PC-9 (cell line): ENCODE data around the gene IL1RAP. TPM values are rescaled to one million over a fixed set of nuclear protein-coding genes. Genes with fewer than 3 reads are reported as not detected.

Experiments used
- BruUV-seq: library from RNA; stranded (reverse); fragments of 400-500 nt; replicated peaks from 2 replicates; lab custom pipeline; 2021; lab: Mats Ljungman, UMichigan
- CTCF ChIA-PET: fragments of 300-600 bp; sonication (Branson Sonifier 250); formaldehyde crosslinking; loops from one replicate; lab custom pipeline; 2022; ENCODE audit warnings: antibody characterized with exemption; lab: Charles Lee
- POLR2A ChIA-PET: fragments of 300-600 bp; sonication (Branson Sonifier 250); formaldehyde crosslinking; loops from one replicate; lab custom pipeline; 2022; ENCODE audit warnings: antibody characterized with exemption; ENCODE audit not compliant: unreplicated experiment; lab: Charles Lee
- DNase-seq, 2 experiments: peaks; one replicate each; pipeline versions ENCODE4 v3.0.0 to v3.0.0-alpha.2; 2015 to 2022; ENCODE audit warnings: mixed read lengths in 1 of 2
- H2AFZ ChIP-seq: fragments of 200-600 bp; sonication (generic); 2 replicates; pipeline ENCODE4 v1.8.1; 2017; ENCODE audit warnings: antibody characterized with exemption
- H3F3A ChIP-seq: fragments of 200-600 bp; sonication (generic); 2 replicates; pipeline ENCODE4 v1.8.1; 2017; ENCODE audit warnings: antibody characterized with exemption, mild to moderate bottlenecking, low read depth; ENCODE audit not compliant: insufficient read depth
- H3K27ac ChIP-seq: fragments of 200-600 bp; sonication (generic); 2 replicates; pipeline ENCODE4 v1.6.1; 2016; ENCODE audit warnings: mixed run types
- H3K27me3 ChIP-seq: fragments of 200-600 bp; sonication (generic); 2 replicates; pipeline ENCODE4 v1.6.1; 2016; ENCODE audit warnings: low read depth, mixed run types; ENCODE audit not compliant: insufficient read depth
- H3K36me3 ChIP-seq: fragments of 200-600 bp; sonication (generic); 2 replicates; pipeline ENCODE4 v1.6.1; 2016; ENCODE audit warnings: low read depth, mixed run types
- H3K4me1 ChIP-seq: fragments of 200-600 bp; sonication (generic); replicated peaks from 2 replicates; pipeline ENCODE4 v1.6.1; 2016; ENCODE audit warnings: mixed run types; ENCODE audit not compliant: insufficient read depth
- H3K4me2 ChIP-seq: fragments of 200-600 bp; sonication (generic); 2 replicates; pipeline ENCODE4 v1.6.1; 2017; ENCODE audit warnings: mixed run types
- H3K4me3 ChIP-seq: fragments of 200-600 bp; sonication (generic); 2 replicates; pipeline ENCODE4 v1.6.1; 2016; ENCODE audit warnings: mixed run types
- H3K79me2 ChIP-seq: fragments of 200-600 bp; sonication (generic); 2 replicates; pipeline ENCODE4 v1.6.1; 2017; ENCODE audit warnings: low read depth, mixed run types
- H3K9me2 ChIP-seq: fragments of 200-600 bp; sonication (generic); 2 replicates; pipeline ENCODE4 v1.8.1; 2017; ENCODE audit warnings: mild to moderate bottlenecking; ENCODE audit not compliant: insufficient read depth
- H3K9me3 ChIP-seq: fragments of 200-600 bp; sonication (generic); 2 replicates; pipeline ENCODE4 v1.8.1; 2016; ENCODE audit warnings: low read depth; ENCODE audit not compliant: insufficient read depth
- H4K20me1 ChIP-seq: fragments of 200-600 bp; sonication (generic); 2 replicates; pipeline ENCODE4 v1.8.1; 2017; ENCODE audit not compliant: insufficient read depth
- CTCF ChIP-seq: fragments of 200-600 bp; sonication (generic); conservative IDR thresholded peaks from 2 replicates; pipeline ENCODE4 v1.6.1; 2017; ENCODE audit warnings: mixed run types, antibody characterized with exemption, mild to moderate bottlenecking, moderate library complexity
- EZH2 ChIP-seq: fragments of 200-600 bp; sonication (generic); IDR thresholded peaks from 2 replicates; pipeline ENCODE4 v1.8.0; 2017; ENCODE audit warnings: antibody characterized with exemption, low read depth
- intact Hi-C: fragments of 100-400 bp; cut with micrococcal nuclease; formaldehyde crosslinking; loops from one replicate; pipeline ENCODE4 v1.10.0; 2022; ENCODE audit not compliant: unreplicated experiment
- total RNA-seq: library from RNA; stranded (reverse); gene quantifications from 2 replicates; pipeline ENCODE4 v1.2.3, GENCODE V29; 2021

IL1RAP gene
- total RNA-seq, 1 experiment from 2014 or later, result 13.3 TPM

- no peak overlapping the region for H3K4me3 ChIP-seq
These were observed 42.5 kb downstream of the IL1RAP start for GRCh38 chr3:190556351-190556750.

GRCh38 chr3:190557296-190557695 is 43.4 kb downstream of the IL1RAP start:
- Histone ChIP-seq H3K4me3 (no peak overlapping the region), H3K9me3 (peaks cover 4% of the 10 kb centered on the region; the same call in 1 of the 2 replicates), H3F3A (no peaks in the 10 kb centered on the region), H3K4me1 (peaks cover 8% of the 10 kb centered on the region; the same call in 1 of the 2 replicates), H3K27ac (no peak overlapping the region), H3K27me3 (no peaks in the 10 kb centered on the region), H3K36me3 (no peaks in the 10 kb centered on the region), H3K4me2 (no peak overlapping the region), H2AFZ (no peak overlapping the region), H3K79me2 (no peaks in the 10 kb centered on the region), H3K9me2 (no peaks in the 10 kb centered on the region), H4K20me1 (no peaks in the 10 kb centered on the region)
- ChIA-PET POLR2A (no interaction called here), CTCF (interaction anchor here (0.6 kb wide), 2 partner anchors 43 to 235 kb away, joined by 3 to 4 read pairs; partner anchors contain the start of gene CLDN1)
- intact Hi-C loops, result no loop called here
- BruUV-seq, result no TSS peak
- DNase-seq, result no peak
- TF ChIP-seq CTCF (no peak), EZH2 (no peak)

More at GRCh38 chr3:190556351-190556750, 42.5 kb downstream of the IL1RAP start:
- Histone ChIP-seq H3K9me3 (no peaks in the 10 kb centered on the region), H3K79me2 (no peaks in the 10 kb centered on the region), H3F3A (no peaks in the 10 kb centered on the region), H2AFZ (no peak overlapping the region), H3K27ac (no peak overlapping the region), H3K4me2 (no peak overlapping the region), H4K20me1 (no peaks in the 10 kb centered on the region), H3K4me1 (peaks cover 8% of the 10 kb centered on the region; the same call in 1 of the 2 replicates), H3K9me2 (no peaks in the 10 kb centered on the region), H3K36me3 (no peaks in the 10 kb centered on the region), H3K27me3 (no peaks in the 10 kb centered on the region)
- TF ChIP-seq EZH2, result no peak
- TF ChIP-seq CTCF, result no peak
- no peak for DNase-seq
- no TSS peak for BruUV-seq
- intact Hi-C loops, result no loop called here
- CTCF ChIA-PET, result no interaction called here
- POLR2A ChIA-PET, result no interaction called here

GRCh38 chr3:190558316-190558715 is 44.4 kb downstream of the IL1RAP start:
- no peak overlapping the region for H2AFZ ChIP-seq
- no peak for TF ChIP-seq CTCF
- TF ChIP-seq EZH2, result no peak
- ChIA-PET POLR2A (no interaction called here), CTCF (no interaction called here)
- H3K36me3 ChIP-seq, result no peaks in the 10 kb centered on the region
- H3K9me3 ChIP-seq, result peaks cover 4% of the 10 kb centered on the region
- no peaks in the 10 kb centered on the region for H3K9me2 ChIP-seq
- H3K4me3 ChIP-seq, result no peak overlapping the region
- no peak overlapping the region for H3K27ac ChIP-seq
- peaks cover 17% of the 10 kb centered on the region for H3K4me1 ChIP-seq
- H3K27me3 ChIP-seq, result no peaks in the 10 kb centered on the region
- no peaks in the 10 kb centered on the region for H3K79me2 ChIP-seq
- intact Hi-C loops, result no loop called here
- H4K20me1 ChIP-seq, result no peaks in the 10 kb centered on the region
- no peak for DNase-seq
- no TSS peak for BruUV-seq
- H3F3A ChIP-seq, result peaks cover 4% of the 10 kb centered on the region; the same call in 1 of the 2 replicates
- no peak overlapping the region for H3K4me2 ChIP-seq
